GM18909 (cell line): ENCODE data around the gene KIF27.
"Not testable (repeated sequence)": the region's sequence is repeated elsewhere in the genome, so short reads cannot be mapped to it uniquely, and the experiment has no call there.

ENCODE experiments used
- ATAC-seq: cut with Tn5 transposase; IDR thresholded peaks from one replicate; pipeline ENCODE4 v1.9.1; 2021; ENCODE audit warnings: mild to moderate bottlenecking; ENCODE audit not compliant: unreplicated experiment, poor library complexity

Gene KIF27

GRCh38 chr9:83920927-83921707, at the start of gene KIF27:
TSS of gene KIF27 (minus strand) at chr9:83921432. CDS start at chr9:83915591, 5,841 bp downstream.
- peak; percentile 97 for ATAC-seq

GRCh38 chr9:83969602-83970001, 48.4 kb upstream of the KIF27 start:
- ATAC-seq, result no peak

- ATAC-seq, result no peak
Measured at GRCh38 chr9:83967073-83967472, 45.8 kb upstream of the KIF27 start.

GRCh38 chr9:83966209-83966582, 45.0 kb upstream of the KIF27 start:
- ATAC-seq, result no peak

GRCh38 chr9:83965350-83966208, 44.3 kb upstream of the KIF27 start:
- no peak for ATAC-seq

- ATAC-seq, result no peak
Measured at GRCh38 chr9:83964973-83965349, 43.7 kb upstream of the KIF27 start.

GRCh38 chr9:83962165-83962564, 40.9 kb upstream of the KIF27 start:
- no peak for ATAC-seq

- no peak for ATAC-seq
Measured at GRCh38 chr9:83960991-83961390, 39.8 kb upstream of the KIF27 start.

GRCh38 chr9:83959061-83959460, 37.8 kb upstream of the KIF27 start:
- no peak for ATAC-seq

GRCh38 chr9:83957248-83957513, 35.9 kb upstream of the KIF27 start:
- ATAC-seq, result no peak

GRCh38 chr9:83956436-83957247, 35.4 kb upstream of the KIF27 start:
- peak; percentile 85 for ATAC-seq

GRCh38 chr9:83956086-83956435, 34.8 kb upstream of the KIF27 start:
- ATAC-seq, result peak; percentile 65

GRCh38 chr9:83948096-83948495, 26.9 kb upstream of the KIF27 start:
- ATAC-seq, result not testable (repeated sequence)

- ATAC-seq, result no peak
Measured at GRCh38 chr9:83940590-83941303, 19.5 kb upstream of the KIF27 start.

- ATAC-seq, result peak; percentile 74
Measured at GRCh38 chr9:83937861-83938455, 16.7 kb upstream of the KIF27 start.

- ATAC-seq, result no peak
Measured at GRCh38 chr9:83936523-83936922, 15.3 kb upstream of the KIF27 start.

GRCh38 chr9:83935276-83935935, 14.2 kb upstream of the KIF27 start:
- no peak for ATAC-seq

- no peak for ATAC-seq
Measured at GRCh38 chr9:83934569-83935275, 13.5 kb upstream of the KIF27 start.

GRCh38 chr9:83933790-83934189, 12.6 kb upstream of the KIF27 start:
- no peak for ATAC-seq
